Activated CD8-positive, alpha-beta memory T cell treated with anti-CD3 and anti-CD28 coated beads, Interleukin-2, amount 10 ng/mL, durations not matched to agents 7 days and 5 days (primary cell): ENCODE measurements around the gene KASH5. TPM values are rescaled to one million over a fixed set of nuclear protein-coding genes. Genes with fewer than 3 reads are reported as not detected.

Experiments
- ATAC-seq: fragments of 150-1000 bp; cut with Tn5 transposase; one replicate; pipeline ENCODE4 v1.10.0; 2021; ENCODE audit warnings: moderate library complexity
- CTCF ChIA-PET: fragments of 350-600 bp; sonication (Branson Sonifier 250); formaldehyde crosslinking; loops from one replicate; lab custom pipeline; 2021; ENCODE audit warnings: antibody characterized with exemption; lab: Charles Lee
- DNase-seq: peaks from one replicate; pipeline ENCODE4 v3.0.0-alpha.2; 2020
- H3K27ac Mint-ChIP-seq: one replicate; pipeline ENCODE4 v1.8.0; 2021; ENCODE audit warnings: mild to moderate bottlenecking, mixed read lengths
- H3K27me3 Mint-ChIP-seq: one replicate; pipeline ENCODE4 v1.8.0; 2021; ENCODE audit warnings: mixed read lengths
- H3K36me3 Mint-ChIP-seq: one replicate; pipeline ENCODE4 v1.8.0; 2021; ENCODE audit warnings: mild to moderate bottlenecking, mixed read lengths
- H3K4me1 Mint-ChIP-seq: one replicate; pipeline ENCODE4 v1.8.0; 2021; ENCODE audit warnings: mixed read lengths
- H3K4me3 Mint-ChIP-seq: one replicate; pipeline ENCODE4 v1.8.0; 2021; ENCODE audit warnings: mild to moderate bottlenecking, moderate library complexity, mixed read lengths
- H3K9me3 Mint-ChIP-seq: one replicate; pipeline ENCODE4 v1.8.0; 2022; ENCODE audit warnings: low read depth, mixed read lengths
- total RNA-seq, 2 experiments: library from RNA; stranded (reverse); gene quantifications; one replicate each; pipeline ENCODE4 v1.2.3, GENCODE V29; 2021

Gene KASH5
- total RNA-seq, 2 experiments from 2014 or later, result 0.64 TPM; not detected in 1

GRCh38 chr19:49391581-49392399, 3.7 kb downstream of the KASH5 start:
- Mint-ChIP-seq H3K4me3 (no peak overlapping the region), H3K9me3 (no peaks in the 10 kb centered on the region), H3K4me1 (peaks cover 30% of the 10 kb centered on the region)

GRCh38 chr19:49393881-49394280, 5.8 kb downstream of the KASH5 start:
- Mint-ChIP-seq H3K27me3 (no peaks in the 10 kb centered on the region), H3K27ac (no peak overlapping the region), H3K4me1 (peaks cover 24% of the 10 kb centered on the region), H3K4me3 (no peak overlapping the region), H3K9me3 (no peaks in the 10 kb centered on the region), H3K36me3 (no peaks in the 10 kb centered on the region)
- CTCF ChIA-PET, result interaction anchor here (1.0 to 5.0 kb wide), 6 partner anchors 12 to 167 kb away, joined by 4 to 87 read pairs (median 12); partner anchors contain the start of genes FLT3LG, GFY and PTH2
- ATAC-seq (no peak), DNase-seq (no peak)

More at GRCh38 chr19:49391581-49392399, 3.7 kb downstream of the KASH5 start:
- DNase-seq (peak; percentile 87), ATAC-seq (peak; percentile 91)
- H3K36me3 Mint-ChIP-seq, result no peaks in the 10 kb centered on the region
- H3K27me3 Mint-ChIP-seq, result no peaks in the 10 kb centered on the region
- H3K27ac Mint-ChIP-seq, result peak overlapping the region; percentile 58
- CTCF ChIA-PET, result interaction anchor here (0.6 to 5.0 kb wide), 35 partner anchors 8 to 289 kb away, joined by 3 to 87 read pairs (median 4); partner anchors contain the start of genes ALDH16A1, FLT3LG, GFY and PIH1D1

- H3K4me1 Mint-ChIP-seq, result peaks cover 18% of the 10 kb centered on the region
- ATAC-seq (no peak), DNase-seq (no peak)
- no peaks in the 10 kb centered on the region for H3K36me3 Mint-ChIP-seq
- H3K4me3 Mint-ChIP-seq, result no peak overlapping the region
- no peaks in the 10 kb centered on the region for H3K9me3 Mint-ChIP-seq
- no peak overlapping the region for H3K27ac Mint-ChIP-seq
- CTCF ChIA-PET, result interaction anchor here (0.6 to 1.4 kb wide), 3 partner anchors 47 to 78 kb away, joined by 3 to 5 read pairs (median 3); partner anchors contain the start of gene FLT3LG
- no peaks in the 10 kb centered on the region for H3K27me3 Mint-ChIP-seq
Measured at GRCh38 chr19:49395581-49396407, 7.7 kb downstream of the KASH5 start.

GRCh38 chr19:49396738-49397505, 8.9 kb downstream of the KASH5 start:
- Mint-ChIP-seq H3K36me3 (no peaks in the 10 kb centered on the region), H3K27me3 (no peaks in the 10 kb centered on the region), H3K9me3 (no peaks in the 10 kb centered on the region), H3K4me3 (no peak overlapping the region), H3K4me1 (peaks cover 10% of the 10 kb centered on the region), H3K27ac (no peak overlapping the region)
- no peak for ATAC-seq
- DNase-seq, result no peak
- CTCF ChIA-PET, result interaction anchor here (1.4 to 1.8 kb wide), 3 partner anchors 25 to 77 kb away, joined by 3 to 4 read pairs (median 4); no protein-coding TSS in a partner anchor

- Mint-ChIP-seq H3K9me3 (no peaks in the 10 kb centered on the region), H3K4me3 (no peak overlapping the region), H3K27ac (no peak overlapping the region), H3K27me3 (no peaks in the 10 kb centered on the region), H3K4me1 (peaks cover 4% of the 10 kb centered on the region), H3K36me3 (no peaks in the 10 kb centered on the region)
- CTCF ChIA-PET, result interaction anchor here (1.4 to 1.8 kb wide), 3 partner anchors 24 to 75 kb away, joined by 3 to 4 read pairs (median 4); no protein-coding TSS in a partner anchor
- ATAC-seq (no peak), DNase-seq (no peak)
Measured at GRCh38 chr19:49398001-49398615, 10.1 kb downstream of the KASH5 start.

GRCh38 chr19:49398931-49399330, 10.9 kb downstream of the KASH5 start:
- CTCF ChIA-PET, result no interaction called here
- DNase-seq (no peak), ATAC-seq (no peak)
- Mint-ChIP-seq H3K27me3 (no peaks in the 10 kb centered on the region), H3K4me1 (peaks cover 4% of the 10 kb centered on the region), H3K27ac (no peak overlapping the region), H3K9me3 (no peaks in the 10 kb centered on the region), H3K4me3 (no peak overlapping the region), H3K36me3 (no peaks in the 10 kb centered on the region)

- Mint-ChIP-seq H3K36me3 (no peaks in the 10 kb centered on the region), H3K27ac (no peak overlapping the region)
- no peak for DNase-seq
Measured at GRCh38 chr19:49400029-49400428, 12.0 kb downstream of the KASH5 start.

GRCh38 chr19:49403404-49404187, 15.5 kb downstream of the KASH5 start:
- H3K9me3 Mint-ChIP-seq, result no peaks in the 10 kb centered on the region
- no peaks in the 10 kb centered on the region for H3K27me3 Mint-ChIP-seq
- no peak overlapping the region for H3K4me3 Mint-ChIP-seq
- no peak for DNase-seq
- H3K4me1 Mint-ChIP-seq, result peaks cover 12% of the 10 kb centered on the region
- CTCF ChIA-PET, result interaction anchor here (1.0 to 1.6 kb wide), 2 partner anchors 33 to 67 kb away, joined by 3 to 5 read pairs; no protein-coding TSS in a partner anchor
- no peaks in the 10 kb centered on the region for H3K36me3 Mint-ChIP-seq
- ATAC-seq, result no peak
- H3K27ac Mint-ChIP-seq, result no peak overlapping the region

More at GRCh38 chr19:49400029-49400428, 12.0 kb downstream of the KASH5 start:
- no peak overlapping the region for H3K4me3 Mint-ChIP-seq
- CTCF ChIA-PET, result interaction anchor here (0.7 kb wide), 1 partner anchor 191 kb away, joined by 3 read pairs; no protein-coding TSS in a partner anchor
- no peaks in the 10 kb centered on the region for H3K9me3 Mint-ChIP-seq
- no peak for ATAC-seq
- no peaks in the 10 kb centered on the region for H3K27me3 Mint-ChIP-seq
- peaks cover 6% of the 10 kb centered on the region for H3K4me1 Mint-ChIP-seq

GRCh38 chr19:49407079-49407478, 19.0 kb downstream of the KASH5 start:
- Mint-ChIP-seq H3K4me1 (peaks cover 39% of the 10 kb centered on the region), H3K9me3 (no peaks in the 10 kb centered on the region), H3K36me3 (no peaks in the 10 kb centered on the region), H3K4me3 (no peak overlapping the region), H3K27ac (no peak overlapping the region), H3K27me3 (no peaks in the 10 kb centered on the region)
- ATAC-seq (no peak), DNase-seq (no peak)
- CTCF ChIA-PET, result interaction anchor here (1.4 to 2.7 kb wide), 6 partner anchors 12 to 67 kb away, joined by 3 to 11 read pairs (median 4); partner anchors contain the start of genes FLT3LG and GFY

GRCh38 chr19:49407482-49408015, 19.5 kb downstream of the KASH5 start:
- Mint-ChIP-seq H3K36me3 (no peaks in the 10 kb centered on the region), H3K27me3 (no peaks in the 10 kb centered on the region), H3K4me1 (peaks cover 41% of the 10 kb centered on the region), H3K27ac (no peak overlapping the region), H3K9me3 (no peaks in the 10 kb centered on the region), H3K4me3 (no peak overlapping the region)
- ATAC-seq, result no peak
- CTCF ChIA-PET, result interaction anchor here (1.5 to 2.7 kb wide), 4 partner anchors 11 to 66 kb away, joined by 3 to 11 read pairs (median 4); partner anchors contain the start of genes FLT3LG and GFY
- DNase-seq, result no peak

- CTCF ChIA-PET, result interaction anchor here (0.5 to 2.3 kb wide), 10 partner anchors 10 to 138 kb away, joined by 3 to 11 read pairs (median 4); partner anchors contain the start of gene GFY
- H3K27ac Mint-ChIP-seq, result peak overlapping the region; percentile 85
- H3K4me3 Mint-ChIP-seq, result peak overlapping the region; percentile 51
- ATAC-seq, result no peak
- no peaks in the 10 kb centered on the region for H3K36me3 Mint-ChIP-seq
- DNase-seq, result no peak
- H3K4me1 Mint-ChIP-seq, result peaks cover 41% of the 10 kb centered on the region
- no peaks in the 10 kb centered on the region for H3K9me3 Mint-ChIP-seq
- no peaks in the 10 kb centered on the region for H3K27me3 Mint-ChIP-seq
Measured at GRCh38 chr19:49408816-49409440, 20.9 kb downstream of the KASH5 start.
